GM21526 (cell line): Measurements from ENCODE around the gene UNC5B.
"Not testable (repeated sequence)": the region's sequence is repeated elsewhere in the genome, so short reads cannot be mapped to it uniquely, and the experiment has no call there.

Experiments used
- ATAC-seq: cut with Tn5 transposase; IDR thresholded peaks from one replicate; pipeline ENCODE4 v1.9.1; 2021; ENCODE audit warnings: moderate library complexity; ENCODE audit not compliant: unreplicated experiment, low FRiP score

The UNC5B gene

DNA sequence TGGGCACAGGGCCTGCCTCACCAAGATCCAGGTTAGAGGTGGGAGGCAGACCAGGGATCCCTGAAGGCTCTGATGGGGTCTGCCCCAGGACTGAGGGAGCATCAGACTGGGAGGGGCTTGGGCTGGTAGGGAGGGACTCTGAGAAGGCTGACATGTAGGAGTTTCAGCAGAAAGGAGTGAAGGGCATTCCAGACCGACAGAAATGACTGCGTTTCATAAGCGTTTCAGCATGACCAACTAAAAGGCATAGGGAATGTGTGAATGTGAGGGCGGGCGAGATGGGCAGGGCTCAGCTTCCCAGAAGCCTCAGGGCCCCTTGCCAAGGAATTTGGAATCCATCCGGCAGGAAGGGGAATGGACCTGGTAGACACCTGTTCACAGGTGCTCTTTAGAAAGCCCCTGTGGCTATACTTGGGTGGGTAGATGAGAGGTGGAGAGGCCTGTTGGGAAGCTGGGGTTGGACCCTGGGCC lies 81.8 kb downstream of the UNC5B start:
- ATAC-seq, result no peak

DNA sequence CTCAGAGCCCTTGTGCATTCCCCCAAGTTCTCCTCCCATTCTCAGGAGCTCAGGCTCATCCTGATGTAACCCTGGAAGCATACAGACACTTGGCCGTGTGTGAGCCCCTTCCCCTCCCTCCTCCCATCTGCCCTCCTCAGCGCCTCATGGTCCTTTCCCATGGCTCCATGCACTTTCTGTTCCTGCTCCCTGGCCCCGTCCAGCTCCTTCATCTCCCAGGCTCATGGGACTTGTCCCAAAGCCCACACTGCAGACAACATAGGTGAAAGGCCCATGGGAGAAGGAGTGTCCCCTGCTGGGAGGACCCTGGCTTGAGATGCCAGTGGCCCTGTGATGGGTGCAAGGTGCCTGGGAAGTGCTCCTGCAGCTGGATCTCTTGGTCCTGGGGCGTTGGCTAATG lies 82.5 kb downstream of the UNC5B start:
- ATAC-seq, result no peak

DNA sequence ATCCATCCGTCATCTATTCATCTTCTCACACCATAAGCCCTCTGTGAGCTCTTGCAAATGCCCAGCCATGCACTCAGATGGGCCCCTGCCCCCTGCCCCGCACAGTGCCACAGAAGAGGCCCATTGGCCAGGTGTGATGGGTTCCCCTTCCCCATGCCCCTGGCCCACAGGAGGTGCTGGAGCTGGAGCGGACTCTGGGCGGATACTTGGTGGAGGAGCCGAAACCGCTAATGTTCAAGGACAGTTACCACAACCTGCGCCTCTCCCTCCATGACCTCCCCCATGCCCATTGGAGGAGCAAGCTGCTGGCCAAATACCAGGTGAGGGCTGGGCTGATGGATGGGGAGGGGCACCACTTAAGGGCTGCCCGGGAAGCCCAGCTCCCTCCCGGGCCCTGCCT lies 83.3 kb downstream of the UNC5B start:
- ATAC-seq, result no peak

DNA sequence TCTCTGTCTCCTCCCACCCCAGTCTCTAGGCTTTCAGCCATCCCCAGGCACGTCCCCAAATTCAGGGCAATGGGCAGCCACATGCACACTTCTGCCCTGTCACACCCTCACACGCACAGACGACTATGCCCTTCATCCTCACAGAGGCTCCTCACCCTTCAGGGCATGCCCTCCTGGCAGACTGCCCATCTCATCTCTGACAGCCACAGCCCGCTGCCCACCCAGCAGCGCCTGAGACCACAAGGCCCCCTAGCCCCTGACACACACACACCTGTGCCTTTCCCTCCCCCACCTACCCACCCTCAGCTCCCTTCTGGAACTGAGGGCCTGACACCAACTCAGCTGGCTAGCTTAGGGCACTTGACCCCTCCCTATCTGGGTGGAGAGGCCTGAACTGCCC lies 83.7 kb downstream of the UNC5B start:
- ATAC-seq, result no peak

DNA sequence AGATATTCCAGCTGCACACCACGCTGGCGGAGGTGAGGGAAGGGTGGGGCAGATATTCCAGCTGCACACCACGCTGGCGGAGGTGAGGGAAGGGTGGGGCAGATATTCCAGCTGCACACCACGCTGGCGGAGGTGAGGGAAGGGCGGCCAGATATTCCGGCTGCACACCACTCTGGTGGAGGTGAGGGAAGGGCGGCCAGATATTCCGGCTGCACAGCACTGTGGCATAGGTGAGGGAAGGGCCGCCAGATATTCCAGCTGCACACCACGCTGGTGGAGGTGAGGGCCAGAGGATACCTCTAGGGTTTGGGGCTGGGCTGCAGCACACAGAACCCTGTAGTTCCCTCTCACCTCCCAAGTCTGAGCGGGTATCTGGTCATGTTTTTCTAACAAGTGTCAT lies 84.4 kb downstream of the UNC5B start:
- not testable (repeated sequence) for ATAC-seq

DNA sequence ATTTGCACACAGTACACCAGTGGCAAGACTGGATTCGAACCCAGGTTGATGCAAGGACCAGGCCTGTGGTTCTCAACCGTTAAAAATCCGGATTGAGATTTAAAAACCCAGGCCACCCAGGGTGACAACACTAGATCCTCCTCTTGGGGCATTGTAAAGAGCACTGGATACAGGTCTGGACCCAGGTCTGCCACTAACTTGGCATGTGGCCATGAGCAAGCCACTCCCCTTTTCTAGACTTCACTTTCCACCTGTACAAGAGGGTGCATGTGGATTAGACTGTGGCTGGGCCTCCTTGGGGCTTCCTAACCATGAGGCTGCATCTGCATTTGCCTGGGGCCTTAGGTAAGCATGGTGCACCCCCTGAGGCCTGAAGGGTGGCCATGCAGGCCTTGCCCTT lies 85.0 kb downstream of the UNC5B start:
- ATAC-seq, result no peak

DNA sequence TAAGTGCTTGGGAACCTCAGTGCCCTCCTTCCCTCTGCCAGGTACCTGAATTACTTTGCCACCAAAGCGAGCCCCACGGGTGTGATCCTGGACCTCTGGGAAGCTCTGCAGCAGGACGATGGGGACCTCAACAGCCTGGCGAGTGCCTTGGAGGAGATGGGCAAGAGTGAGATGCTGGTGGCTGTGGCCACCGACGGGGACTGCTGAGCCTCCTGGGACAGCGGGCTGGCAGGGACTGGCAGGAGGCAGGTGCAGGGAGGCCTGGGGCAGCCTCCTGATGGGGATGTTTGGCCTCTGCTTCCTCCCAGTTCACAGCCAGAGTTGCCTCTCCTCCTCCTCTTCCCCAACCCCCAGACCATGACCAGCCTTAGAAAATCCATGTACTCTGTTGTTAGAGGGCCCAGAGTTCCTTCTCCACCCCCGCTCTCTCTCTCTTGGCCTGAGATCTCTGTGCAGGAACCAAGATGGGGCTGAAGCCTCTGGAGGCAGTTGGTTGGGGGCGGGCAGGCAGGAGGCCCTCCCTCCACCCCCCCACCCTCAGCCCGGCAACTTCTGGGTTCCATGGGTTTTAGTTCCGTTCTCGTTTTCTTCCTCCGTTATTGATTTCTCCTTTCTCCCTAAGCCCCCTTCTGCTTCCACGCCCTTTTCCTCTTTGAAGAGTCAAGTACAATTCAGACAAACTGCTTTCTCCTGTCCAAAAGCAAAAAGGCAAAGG lies 86.9 kb downstream of the UNC5B start:
- no peak for ATAC-seq

DNA sequence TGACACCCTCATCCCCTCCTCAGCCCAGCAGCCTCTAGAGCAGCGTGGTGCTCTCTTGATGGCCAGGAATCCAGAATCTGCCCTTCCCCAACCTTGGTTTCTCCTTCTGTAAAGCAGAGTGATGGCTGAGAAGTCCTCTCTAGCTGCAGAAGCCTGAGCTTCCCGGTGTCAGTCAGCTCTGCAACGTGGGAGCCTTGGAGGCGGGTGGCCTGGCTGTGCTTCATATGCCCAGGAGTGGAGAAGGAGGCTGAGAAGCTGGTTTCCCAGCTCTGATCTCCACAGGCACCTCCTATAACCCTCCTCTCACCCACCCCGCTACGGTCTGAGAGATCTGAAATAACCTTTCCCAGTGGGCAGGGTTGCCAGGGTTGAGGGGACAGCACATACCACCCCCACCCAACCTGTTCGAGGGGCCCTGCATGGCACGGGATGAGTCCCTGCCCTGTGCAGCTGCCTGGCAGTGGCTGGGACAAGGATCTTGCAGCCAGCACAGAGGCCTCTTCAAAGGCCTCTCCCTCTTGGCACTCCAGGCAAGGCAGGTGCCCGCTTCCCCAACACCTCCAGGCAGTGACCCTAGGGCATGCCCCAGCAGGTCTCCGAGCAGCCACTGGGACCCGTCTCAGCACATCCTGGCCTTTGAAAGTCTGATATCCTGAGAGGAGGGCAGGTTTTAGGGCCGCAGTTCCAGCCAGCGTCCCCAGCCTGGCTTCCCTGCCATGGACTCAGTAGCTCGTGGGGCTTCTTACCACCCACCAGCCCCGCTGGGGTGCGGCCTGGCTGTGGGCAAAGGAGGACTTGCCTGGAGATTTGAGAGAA lies 88.4 kb downstream of the UNC5B start:
- ATAC-seq, result no peak

DNA sequence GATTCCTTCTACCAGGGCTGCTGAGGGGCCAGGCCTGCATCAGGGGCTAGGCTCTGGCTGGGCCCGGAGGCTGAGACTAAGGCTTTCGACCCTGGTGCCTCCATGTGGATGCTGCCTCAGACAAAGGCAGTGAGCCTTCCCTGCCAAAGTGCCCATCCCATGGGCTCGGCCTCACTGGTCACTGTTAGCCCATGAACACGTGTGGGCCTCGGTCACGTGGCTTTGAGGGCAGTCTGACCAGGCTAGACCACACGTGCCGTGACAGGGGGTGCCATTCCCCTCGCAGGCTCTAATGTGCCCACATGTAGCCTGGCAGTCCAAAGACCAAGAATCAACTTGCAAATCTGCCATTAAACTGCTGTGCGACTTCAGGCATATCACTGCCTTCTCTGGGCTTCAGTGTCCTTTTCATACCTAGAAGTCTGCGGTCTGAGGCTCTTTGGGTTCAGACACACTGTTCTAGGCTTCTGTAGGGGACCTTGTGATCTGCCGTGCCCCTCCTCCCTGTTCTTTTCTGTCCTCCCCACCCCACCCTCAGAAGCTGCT lies 89.1 kb downstream of the UNC5B start:
- no peak for ATAC-seq

DNA sequence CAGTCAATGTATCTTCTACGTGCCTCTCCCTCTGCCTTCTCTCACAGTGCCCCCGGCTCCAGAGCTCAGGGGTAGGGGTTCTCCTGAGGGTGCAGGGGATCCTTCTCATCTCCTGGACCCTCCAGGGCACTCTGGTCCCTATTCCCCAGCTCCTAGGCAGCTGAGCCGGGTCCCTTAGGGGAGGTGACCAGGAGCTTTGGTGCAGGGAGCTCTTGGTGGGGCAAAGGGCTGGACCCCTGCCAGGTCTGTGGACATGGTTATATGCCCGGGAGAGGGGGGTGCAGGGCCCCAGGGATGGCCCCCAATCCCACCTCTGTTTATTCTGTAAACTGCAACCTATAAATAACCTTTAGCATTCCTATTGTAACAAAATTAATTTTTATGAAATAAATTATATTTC lies 90.1 kb downstream of the UNC5B start:
- no peak for ATAC-seq

DNA sequence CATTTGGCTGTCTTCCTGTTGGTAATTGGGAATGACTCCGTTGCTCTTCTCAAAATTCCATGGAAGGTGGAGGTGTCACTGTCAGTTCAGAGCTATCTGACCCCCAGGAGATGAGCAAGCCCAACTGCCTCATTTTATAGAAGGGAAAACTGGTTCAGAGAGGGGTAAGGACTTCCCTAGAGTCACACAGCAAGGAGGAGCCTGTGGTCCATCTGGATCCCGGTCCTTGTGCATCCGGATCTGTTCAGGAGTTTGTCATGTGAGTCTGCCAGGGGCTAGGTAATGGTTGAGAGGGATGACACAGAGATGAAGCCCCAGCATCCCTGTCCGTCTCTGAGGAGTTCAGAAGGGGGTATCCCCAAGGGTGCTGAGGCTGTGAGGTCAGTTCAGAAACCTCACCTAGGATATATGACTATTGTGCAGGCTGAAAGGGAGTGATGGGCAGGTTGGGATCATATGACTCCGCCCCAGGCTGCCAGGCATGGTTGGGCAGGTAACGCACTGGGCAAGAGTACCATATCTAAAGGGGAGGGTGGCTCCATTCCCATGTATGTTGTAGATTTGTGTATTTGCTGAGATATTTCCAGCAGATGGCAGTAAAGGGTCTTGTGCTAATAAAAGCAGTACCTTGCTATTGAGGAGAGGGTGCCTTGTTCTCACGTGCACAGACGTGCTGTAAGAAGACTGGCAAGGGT lies 90.7 kb downstream of the UNC5B start:
- ATAC-seq, result no peak

DNA sequence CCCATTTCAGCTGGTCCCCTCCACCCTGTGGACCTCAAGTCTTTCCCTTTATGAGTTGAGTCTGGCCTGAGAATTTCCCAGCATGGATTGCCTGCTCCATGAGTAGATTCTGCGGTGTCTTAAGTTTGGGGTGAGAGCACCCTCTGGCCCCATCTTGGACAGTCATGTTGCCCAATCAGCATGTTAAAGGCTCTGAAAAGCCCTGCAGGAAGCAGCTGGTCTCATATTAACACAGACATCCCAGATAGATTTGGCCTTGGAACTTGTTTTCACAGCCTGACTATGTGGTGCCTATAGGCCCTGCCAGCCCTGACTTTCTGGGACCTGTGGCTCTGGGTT lies 91.2 kb downstream of the UNC5B start:
- no peak for ATAC-seq

DNA sequence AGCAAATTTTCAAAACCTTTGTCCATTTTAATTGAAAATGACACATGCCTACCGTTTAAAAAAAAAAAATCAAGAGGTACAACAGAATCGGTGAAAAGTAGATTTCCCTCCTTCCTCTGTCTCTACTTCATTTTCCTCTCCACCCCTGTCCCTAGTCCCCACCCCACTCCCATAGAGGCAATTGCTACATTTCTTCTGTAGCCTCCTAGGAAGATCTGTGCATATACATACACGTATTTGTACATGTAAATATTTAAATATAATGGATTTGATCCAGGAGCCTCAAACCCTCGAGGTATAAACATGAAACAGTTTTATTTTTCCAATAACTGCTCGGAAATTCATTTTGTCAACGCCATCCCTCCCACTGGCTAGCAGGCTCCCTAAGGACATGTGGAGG lies 92.5 kb downstream of the UNC5B start:
- ATAC-seq, result no peak

DNA sequence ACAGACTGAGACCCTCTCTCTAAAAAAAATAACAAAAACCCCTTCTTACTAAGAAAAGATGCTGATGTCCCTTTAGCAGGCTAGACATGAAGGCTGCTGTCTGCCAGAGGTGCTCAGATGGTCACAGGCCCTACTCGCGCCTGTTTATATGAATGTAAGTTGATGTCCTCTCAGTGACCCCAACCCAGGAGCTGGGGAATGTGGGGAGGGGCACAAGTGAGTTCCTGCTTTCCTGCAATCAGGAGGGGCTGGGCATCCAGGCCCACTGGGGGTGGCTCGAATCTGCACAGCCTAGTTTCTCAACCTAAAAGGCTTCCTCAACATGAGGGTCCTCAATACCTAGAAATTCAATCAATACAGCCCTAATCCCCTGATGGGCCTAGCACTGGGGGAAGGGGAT lies 94.6 kb downstream of the UNC5B start:
- ATAC-seq, result no peak

DNA sequence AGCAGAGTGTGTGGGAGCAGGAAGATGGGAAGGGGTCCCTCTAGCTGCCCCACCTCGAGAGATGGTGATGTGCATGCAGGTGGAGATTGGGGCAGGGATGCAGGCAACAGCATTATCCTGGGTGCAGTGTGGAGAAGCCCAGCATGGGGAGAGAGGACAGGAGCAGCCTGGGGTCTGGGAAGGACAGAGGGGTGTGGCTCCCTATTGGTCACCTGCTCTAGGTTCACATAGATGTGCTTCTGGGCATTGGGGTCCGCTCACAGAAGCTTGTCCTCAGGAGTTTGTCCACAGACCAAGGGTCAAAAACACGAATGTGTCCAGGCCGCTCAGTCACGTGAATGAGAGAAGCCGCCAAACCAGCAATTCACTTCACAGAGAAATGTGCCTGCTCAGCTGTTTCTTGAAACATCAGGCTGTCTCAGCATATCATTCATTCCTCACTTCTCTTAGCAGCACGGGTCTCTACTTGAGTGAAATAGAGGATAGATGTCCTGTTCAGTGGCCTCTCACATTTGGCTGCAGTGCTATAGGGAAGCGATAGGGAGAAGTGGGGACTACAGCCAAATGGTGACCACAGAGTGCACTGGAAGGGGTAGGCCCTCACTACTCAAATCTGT lies 95.2 kb downstream of the UNC5B start:
- ATAC-seq, result no peak

DNA sequence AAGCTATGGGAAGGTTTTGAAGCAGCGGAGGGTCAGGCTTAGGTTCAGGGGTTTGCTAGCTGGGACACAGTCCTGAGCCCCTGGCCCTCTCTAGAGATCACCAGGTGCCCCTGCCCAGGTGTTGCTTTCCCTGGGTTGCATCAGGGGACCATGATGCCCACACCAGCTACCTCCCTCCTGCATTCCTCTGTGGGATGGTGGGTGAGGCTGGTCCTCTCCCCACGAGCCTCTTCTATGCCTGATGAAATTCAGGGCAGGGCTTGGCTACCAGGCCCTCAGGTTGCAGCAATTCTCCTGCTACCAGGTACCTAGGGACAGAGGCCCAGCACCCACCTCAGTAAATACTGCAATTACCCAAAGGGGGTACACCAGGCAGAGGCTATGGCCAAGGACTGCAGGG lies 95.9 kb downstream of the UNC5B start:
- no peak for ATAC-seq

DNA sequence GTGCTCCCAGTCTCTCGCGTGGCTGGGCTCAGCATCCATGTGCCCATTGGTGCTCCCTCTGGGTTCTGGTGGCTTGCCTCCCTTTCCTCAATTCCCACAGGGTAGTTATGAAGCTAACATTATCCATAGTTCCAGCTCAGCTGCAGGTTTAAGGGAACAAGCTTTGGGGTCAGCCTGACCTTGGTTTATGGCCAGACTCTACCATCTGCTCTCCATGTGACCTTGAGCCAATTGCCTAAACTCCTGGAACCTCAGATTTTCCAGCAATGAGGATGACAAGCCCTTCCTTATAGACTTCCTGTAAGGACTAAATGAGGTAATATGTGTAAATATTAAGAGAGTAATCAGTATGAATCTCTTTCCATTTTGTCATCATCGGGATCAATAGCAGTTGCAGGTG lies 96.6 kb downstream of the UNC5B start:
- no peak for ATAC-seq

DNA sequence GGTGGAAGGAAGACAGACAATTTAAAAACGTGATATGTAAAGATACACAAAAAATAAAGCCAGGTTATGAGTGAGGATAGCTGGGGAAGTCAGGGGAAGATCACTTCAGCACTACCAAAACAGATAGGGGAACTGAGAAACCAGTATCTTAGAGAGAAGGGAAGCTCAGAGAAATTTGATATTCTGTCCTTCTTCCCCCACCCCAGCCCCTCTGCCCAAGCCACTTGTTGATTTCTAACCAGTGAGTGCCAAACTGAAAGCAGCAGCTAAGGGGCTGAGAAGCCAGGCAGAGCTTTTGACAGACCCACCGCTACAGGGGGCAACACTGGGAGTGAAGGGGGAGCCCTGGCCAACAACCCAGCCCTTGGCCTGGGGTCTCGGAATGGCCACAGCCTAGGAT lies 97.5 kb downstream of the UNC5B start:
- no peak for ATAC-seq

DNA sequence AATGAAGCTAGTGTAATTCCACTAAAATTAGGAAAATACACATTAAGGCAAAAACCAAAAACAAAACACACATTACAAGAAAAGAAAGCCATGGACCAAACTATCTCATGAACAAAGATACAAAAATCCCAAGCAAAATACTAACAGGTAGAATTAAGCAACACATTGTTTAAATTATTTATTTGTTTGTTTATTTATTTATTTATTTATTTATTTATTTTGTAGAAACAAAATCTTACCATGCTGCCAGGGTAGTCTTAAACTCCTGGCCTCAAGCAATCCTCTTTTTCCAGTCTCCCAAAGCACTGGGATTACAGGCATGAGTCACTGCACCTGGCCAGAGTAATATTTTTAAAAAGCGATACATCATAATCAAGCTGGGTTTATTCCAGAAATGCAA lies 99.8 kb downstream of the UNC5B start:
- no peak for ATAC-seq

DNA sequence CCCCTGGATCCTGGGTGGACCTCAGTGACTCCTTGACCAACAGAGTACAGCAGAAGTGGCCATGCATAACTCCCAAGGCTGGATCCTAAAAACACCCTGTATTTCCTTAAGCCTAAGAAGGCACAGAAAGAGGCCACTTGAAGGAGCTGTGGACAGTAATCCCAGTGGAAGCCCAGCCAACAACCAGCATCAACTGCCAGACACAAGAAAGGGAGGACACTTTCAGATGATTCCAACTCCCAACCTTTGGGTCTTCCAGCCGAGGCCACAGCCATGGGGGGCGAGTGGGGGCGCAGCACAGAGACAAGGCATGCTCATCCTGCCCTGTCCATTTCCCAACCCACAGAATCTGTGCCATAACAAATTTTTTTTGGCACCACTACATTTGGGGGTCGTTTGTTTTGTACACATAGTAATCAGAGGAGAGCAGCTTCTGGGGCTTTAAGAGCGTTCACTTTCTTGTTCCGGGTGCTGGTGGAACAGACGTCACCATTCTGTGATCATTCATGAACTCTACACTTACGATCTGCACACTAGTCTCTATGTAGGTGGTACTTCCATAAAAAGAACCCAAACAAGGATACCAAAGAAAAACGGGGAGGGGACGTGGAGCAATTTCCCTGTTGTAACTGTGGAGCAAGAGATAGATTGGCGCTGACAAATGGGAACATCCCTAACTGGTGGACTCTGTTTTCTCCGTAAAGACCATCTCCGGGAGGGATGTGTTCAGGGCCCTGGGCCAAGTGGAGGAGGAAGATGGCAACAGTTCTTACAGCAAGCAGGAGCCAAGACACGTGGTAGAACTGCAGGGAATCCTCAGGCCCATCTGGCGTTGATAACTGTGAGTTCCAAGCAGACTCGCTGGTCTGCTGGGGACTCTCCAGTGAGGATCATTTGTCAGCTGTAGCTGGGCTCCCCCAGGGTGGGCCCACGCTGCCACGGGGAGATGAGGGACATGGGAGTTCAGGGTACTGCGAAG lies 100.7 kb downstream of the UNC5B start:
- no peak for ATAC-seq
